GM19351 (cell line): Measurements from ENCODE around the gene RTCA.
"Not testable (repeated sequence)": the region's sequence is repeated elsewhere in the genome, so short reads cannot be mapped to it uniquely, and the experiment has no call there.

Experiments
- ATAC-seq: cut with Tn5 transposase; IDR thresholded peaks from one replicate; pipeline ENCODE4 v1.9.1; 2021; ENCODE audit warnings: mild to moderate bottlenecking, moderate library complexity; ENCODE audit not compliant: unreplicated experiment

RTCA gene

DNA sequence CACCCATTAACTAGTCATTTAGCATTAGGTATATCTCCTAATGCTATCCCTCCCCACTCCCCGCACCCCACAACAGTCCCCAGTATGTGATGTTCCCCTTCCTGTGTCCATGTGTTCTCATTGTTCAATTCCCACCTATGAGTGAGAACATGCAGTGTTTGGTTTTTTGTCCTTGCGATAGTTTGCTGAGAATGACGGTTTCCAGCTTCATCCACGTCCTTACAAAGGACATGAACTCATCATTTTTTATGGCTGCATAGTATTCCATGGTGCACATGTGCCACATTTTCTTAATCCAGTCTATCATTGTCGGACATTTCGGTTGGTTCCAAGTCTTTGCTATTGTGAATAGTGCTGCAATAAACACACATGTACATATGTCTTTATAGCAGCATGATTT is 7.6 kb upstream of the RTCA start:
- ATAC-seq: not testable (repeated sequence)

DNA sequence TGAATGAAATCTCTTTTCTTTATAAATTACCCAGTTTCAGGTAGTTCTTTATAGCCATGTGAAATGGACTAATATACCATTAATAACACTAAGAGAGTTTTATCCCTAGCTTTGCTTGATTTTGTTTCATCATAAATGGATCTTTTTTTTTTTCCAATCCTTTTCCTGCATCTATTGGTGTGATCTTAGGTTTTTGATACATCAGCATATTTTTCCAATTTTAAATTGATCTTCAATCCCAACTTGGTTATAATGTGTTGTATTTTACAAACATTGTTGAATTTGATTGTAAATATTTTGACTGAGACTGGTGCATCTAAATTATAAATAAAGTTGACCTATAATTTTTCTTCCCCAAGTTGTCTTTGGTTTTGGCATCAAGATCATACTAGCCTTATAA is 4.3 kb upstream of the RTCA start:
- no peak for ATAC-seq

DNA sequence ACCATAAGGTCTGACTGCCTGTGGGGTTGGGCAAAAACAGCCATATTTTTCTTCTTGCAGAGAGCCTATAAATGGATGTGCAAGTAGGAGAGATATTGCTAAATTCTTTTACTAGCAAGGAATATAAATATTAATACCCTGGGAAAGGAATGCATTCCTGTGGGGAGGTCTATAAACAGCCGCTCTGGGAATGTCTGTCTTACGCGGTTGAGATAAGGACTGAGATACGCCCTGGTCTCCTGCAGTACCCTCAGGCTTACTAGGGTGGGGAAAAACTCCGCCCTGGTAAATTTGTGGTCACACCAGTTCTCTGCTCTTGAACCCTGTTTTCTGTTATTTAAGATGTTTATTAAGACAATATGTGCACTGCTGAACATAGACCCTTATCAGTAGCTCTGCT is 1.9 kb upstream of the RTCA start:
- not testable (repeated sequence) for ATAC-seq

DNA sequence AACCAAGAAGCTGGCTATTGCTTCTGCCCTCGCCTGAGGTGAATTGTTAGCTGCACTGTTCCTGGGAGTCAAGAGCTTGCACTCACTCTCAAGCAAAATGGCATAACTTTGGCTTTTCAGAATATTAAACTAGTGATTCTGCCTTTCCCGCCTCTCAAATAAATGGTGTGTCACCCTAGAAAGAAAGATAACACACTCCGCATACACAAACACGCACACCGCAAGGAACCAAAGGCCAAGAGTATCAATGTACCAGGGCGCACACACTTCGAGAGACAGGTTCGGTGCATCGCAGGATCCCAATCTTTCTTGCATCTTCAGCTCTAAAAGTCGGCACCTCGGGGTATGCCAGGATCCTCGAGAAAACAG is 470 bp upstream of the RTCA start:
- ATAC-seq: peak; percentile 30

DNA sequence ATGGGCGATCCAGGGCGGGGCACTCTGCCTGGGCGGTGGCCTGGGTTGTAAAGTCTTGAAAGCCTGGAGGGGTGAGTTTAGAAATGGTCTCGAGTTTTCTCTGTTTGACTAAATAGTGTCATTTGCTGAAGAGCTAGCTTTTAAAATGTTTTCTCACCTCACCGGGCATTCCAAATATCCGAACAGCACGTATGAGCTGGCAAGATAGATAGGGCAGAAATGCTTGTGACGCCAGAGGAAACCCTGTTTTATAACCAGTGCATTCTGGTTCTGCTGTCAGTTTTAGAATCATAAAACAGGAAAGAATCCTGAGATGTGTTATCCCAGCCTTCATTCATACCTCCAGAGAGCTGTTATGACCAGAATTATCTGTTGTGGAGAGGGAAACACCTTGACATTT is 725 bp downstream of the RTCA start:
- peak; percentile 32 for ATAC-seq

DNA sequence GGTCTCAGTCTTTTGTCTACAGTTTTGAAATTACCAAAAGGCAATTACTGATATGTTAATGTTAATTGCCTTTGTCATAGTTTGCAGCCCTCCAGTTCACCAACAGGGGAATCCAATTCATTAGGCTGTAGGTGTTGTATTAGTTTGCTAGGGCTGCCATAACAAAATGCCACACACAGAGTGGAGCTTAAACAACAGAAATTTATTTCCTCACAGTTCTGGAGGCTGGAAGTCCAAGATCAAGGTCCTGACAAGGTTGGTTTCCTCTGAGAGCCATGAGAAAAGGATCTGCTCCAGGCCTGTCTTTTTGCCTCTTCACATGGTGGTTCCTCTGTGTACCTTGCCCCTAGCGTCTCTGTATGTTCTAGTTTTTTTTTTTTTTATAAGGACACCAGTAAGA is 1.3 kb downstream of the RTCA start:
- ATAC-seq: no peak

DNA sequence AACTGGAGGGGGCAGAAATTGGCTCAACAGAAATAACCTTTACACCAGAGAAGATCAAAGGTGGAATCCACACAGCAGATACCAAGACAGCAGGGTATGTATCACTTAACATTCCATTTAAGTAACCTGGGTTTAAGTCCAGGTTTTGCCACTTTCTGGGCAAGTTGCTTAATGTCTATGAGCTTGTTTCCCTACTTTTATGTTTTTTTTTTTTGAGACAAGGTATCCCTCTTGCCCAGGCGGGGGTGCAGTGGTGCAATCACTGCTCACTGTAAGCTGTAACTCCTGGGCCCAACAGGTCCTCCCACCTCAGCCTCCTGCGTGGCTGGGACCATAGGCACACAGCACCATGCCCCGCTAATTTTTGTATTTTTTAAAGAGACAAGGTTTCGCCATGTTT is 2.2 kb downstream of the RTCA start:
- no peak for ATAC-seq

DNA sequence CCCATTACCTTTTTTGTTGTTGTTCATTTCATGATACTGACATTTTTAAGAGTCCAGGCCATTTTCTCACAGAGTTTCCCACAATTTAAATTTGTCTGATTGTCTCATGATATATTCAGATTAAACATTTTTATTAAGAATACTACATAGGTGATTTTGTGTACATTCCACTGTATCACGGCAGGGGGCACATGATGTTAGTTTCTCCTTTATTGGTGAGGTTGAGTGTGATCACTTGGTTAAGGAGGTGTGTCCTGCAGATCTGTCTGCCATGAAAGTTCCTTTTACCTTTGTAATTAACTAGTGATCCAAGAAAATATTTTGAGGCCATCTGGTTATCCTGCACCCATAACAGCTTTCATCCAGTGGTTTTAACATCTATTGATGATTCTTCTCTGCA is 11.8 kb downstream of the RTCA start:
- ATAC-seq: no peak

DNA sequence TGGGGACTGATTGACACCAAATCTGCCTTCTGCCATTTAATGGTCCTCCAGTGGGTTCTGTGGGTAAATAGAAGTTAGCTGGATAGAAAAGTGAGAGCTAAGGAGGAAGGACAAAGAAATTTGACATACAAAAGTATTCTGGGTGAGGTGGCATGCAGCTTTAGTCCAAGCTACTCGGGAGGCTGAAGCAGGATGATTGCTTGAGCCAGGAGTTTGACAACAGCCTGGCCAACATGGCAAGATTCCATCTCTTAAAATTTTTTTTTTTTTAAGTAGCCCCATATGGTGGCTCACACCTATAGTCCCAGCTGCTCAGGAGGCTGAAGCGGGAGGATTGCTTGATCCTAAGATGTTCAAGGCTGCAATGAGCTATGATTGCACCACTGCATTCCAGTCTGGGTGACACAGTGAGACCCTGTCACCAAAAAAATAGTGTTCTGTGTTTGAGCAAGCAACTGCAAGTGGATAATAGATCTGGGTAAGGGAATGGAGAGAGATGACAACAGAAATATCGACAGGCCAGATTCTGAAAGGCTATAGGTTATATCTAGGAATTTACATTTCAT is 13.4 kb downstream of the RTCA start:
- no peak for ATAC-seq

DNA sequence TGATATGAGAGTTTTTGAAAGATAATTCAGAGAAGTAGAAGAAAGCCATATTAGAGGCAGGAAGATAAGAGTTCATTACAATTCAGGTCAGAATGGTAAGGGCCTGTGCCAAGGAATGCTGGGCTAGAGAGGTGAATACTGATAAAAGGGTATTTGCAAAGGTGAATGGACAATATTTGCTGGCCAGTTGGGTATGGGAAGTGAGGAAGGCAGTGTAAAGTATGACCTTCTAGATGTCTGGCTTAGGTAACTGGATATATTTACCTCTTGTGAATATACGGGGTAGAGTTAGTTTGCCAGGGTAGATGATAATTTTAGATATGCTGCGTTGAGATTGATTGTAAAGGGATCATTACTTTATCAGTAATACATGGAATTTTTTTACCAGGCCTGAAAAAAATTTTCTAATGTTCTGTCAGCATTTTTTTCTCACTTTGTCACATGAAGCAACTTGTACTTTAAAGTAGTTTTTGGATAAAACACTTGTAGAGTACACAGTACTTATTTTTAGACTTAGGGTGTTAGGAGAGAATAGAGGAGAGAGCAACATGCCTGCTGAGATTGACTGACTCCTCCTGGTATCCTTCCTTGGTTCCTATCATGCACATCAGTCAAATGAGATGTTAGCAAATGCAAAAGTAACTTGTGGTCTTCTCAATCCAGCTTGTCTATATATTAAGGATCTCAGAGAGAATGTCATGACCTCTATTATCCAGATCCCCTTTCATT is 14.1 kb downstream of the RTCA start:
- no peak for ATAC-seq

DNA sequence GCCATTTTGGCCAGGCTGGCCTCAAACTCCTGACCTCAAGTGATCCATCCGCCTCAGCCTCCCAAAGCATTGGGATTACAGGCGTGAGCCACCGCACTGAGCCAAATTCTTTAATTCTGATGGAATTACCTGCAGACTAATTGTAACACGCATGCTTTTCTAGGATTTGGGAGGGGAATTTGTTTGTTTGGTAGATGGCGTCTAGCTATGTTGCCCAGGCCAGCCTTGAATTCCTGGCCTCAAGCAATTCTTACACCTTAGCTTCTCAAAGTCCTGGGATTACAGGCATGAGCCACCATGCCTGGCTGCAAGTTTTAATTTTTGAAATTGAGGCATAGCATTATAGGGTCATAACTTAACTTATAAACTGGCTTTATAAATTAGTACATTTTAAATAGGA is 18.6 kb downstream of the RTCA start:
- no peak for ATAC-seq

DNA sequence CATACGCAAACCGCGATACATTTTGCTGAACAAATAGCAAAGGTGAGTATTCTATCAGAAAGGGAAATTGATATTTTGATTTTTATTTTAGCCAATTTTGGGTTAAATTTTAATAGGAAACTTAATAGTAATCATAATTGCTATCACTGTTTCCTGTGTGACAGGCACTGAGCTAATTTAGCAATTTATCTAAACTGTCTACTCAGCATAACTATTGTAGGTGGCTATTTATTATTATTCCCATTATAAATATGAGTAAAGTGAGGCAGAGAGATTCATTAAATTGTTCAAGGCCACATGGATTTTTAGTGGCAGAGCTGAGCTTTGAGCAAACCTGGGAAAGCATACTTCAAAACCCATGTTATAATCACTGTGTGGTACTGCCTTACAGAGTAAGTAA is 21.1 kb downstream of the RTCA start:
- no peak for ATAC-seq

DNA sequence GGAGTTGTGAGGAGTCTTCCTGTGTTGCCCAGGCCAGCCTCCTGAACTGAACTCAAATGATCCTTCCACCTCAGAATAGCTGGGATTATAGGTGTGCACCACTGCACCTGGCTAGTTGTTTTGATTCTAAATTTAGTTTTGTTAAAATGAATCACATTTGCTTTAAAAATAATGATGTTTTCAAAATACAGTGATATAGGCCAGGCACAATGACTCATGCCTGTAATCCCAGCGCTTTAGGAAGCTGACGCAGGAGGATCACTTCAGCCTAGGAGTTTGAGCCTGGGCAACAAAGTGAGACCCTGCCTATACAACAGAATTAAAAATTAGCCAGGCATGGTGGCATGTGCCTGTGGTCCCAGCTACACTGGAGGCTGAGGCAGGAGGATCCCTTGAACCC is 24.3 kb downstream of the RTCA start:
- ATAC-seq: no peak

DNA sequence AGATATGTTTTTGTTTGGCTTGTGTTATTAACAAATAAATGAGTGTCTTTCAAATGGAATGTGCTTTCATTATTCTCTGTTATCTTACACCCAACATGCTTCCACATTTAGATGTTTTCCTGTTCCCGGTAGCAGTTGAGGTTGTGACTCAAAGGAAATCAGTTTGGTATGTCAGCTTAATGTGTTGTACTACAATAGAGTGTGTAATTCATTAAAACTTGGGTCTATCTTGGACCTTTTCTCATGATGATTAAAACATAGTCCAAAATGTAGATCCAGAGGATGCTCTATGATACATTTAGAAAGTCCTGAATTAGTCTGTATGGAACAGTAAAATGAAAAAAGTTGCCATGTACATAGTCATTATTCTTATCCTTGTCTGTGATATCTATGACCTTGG is 26.7 kb downstream of the RTCA start:
- no peak for ATAC-seq

DNA sequence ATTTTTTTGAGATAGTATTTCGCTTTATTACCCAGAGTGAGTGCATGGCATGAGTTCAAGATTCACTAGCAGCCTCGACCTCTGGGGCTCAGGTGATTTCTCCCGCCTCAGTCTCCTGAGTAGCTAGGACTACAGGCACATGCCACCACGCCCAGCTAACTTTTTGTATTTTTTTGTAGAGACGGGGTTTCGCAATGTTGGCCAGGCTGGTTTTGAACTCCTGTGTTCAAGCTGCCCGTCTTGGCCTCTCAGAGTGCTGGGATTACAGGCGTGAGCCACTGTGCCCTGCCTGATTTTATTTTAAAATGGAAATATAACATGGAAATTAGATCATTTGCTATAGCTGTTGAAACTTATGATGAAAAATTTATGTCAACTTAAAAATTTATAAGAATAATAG is 30.1 kb downstream of the RTCA start:
- no peak for ATAC-seq

DNA sequence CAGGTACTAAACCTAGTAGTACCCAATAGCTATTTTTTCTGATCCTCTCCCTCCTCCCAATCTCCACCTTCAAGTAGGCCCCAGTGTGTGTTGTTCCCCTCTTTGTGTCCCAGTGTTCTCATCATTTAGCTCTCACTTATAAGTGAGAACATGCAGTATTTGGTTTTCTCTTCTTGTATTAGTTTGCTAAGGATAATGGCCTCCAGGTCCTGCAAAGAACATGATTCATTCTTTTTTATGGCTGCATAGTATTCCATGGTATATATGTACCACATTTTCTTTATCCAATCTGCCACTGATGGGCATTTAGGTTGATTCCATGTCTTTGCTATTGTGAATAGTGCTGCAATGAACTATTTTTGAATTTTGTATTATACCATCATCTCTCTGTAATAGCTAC is 31.0 kb downstream of the RTCA start:
- not testable (repeated sequence) for ATAC-seq

DNA sequence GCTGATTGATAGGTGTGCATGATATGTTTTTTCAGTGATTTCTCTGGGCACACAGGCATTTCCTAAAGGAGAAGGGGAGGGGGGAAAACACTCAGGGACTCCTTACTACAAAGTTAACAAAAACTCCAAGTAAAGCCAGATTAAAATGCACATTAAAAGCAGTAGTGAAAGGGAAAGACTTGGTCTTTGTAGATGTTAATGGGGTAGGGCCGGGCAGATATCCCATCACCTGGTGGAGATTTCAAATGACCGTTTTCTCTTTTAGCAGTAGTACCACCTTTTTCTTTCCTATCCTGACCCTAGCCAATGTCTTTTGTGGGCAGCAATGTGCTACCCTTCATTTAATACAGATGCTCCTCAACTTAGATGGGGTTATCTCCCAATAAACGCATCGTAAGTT is 32.5 kb downstream of the RTCA start:
- ATAC-seq: no peak

DNA sequence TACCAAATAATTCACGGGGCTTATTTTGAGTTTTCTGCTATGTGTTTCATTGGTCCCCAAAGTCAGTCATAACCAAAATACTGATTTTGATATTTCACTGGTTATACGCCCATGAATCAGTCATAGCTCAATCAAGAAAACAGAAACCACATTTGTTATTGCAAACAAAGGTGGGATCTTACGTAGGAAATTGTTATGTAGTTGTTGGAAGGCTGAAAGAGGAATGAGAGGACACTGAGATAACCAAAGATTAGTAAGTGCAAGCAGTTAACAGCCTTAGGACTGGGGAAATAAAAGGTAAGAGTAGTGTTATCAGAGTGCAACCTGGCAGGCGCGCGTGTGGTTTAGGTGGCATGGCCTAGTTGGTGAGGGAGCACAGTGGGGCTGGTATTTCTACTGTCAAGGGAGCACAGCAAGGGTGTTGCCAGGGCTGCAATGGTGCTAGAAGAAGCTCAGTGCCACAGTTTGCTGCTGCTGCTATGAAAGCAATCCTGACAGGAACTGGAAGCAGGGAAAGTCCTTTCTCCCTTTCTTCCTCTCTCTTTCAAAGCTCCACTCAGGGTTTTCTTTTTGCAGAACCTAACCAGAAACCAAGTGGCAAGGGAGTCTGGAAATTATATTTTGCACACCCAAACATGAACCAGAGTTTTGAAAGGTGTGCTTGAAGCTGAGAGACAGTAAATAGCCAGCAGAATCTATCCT is 33.7 kb downstream of the RTCA start:
- no peak for ATAC-seq

DNA sequence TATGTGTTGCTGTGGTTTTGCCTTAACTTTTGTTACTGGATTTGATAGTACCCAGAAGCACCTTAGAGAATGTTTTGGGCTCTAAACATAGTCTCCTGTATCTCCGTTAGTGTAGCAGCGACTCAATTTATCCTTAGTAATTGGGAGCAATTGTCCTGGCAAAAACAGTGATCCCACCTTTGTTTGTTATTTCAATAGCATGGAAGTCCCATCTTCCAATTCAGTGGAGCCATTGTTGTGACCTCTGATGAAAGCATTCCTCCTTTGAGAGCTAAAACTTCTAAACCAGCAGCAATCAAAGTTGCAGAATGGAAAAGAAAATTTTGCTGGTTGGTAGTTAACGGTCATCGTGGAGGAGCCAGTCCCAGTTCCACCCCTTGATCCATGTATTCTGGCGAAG is 34.7 kb downstream of the RTCA start:
- ATAC-seq: no peak

DNA sequence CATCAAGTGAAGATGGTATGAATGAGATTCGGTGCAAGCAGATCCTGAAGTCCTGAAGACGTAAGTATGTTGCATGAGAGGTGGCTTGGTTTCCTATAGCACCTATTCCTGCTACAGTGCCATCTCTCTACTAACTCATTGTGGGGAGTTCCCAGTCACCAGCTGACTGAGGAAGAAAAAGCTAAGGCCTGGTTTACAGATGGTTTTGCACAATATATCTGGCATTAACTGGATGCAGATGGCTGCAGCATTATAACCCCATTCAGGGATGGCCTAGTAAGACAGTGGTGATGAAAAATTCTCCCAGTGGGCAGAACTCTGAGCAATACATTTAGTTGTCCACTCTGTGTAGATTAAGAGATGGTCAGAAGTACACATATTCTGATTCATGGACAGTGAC is 36.7 kb downstream of the RTCA start:
- no peak for ATAC-seq

DNA sequence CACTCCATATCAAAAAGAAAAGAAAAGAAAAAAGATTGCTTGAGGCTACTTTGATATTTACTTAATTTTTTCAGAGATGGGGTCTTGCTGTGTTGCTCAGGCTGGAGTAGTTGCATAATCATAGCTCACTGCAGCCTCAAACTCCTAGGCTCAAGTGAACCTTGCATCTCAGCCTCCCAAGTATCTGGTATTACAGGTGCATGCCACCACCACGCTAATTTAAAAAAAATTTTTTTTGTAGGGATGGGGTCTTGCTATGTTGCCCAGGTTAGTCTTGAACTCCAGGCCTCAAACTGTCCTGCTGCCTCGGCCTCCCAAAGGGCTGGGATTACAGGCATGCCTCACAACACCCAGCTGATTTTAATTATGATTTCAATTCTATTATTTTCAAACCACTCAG is 38.2 kb downstream of the RTCA start:
- ATAC-seq: no peak

DNA sequence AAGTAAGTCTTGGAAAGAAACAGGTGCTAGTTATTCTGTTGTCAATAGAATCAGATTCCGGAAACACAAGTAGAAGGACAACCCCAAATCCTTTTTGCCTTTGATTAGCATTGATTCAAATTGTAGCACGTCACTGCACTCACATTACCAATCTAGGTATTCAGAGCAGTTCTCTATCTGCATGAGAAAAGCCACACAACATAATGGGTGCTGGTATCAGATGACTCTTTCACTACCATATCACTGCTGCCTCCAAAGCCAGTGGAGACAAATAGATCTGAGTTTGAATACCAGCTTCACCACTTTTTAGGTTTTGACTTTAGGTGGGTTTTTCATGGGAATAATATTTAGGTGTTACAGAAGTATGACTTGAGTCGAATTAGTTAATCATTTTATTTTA is 38.9 kb downstream of the RTCA start:
- ATAC-seq: no peak

DNA sequence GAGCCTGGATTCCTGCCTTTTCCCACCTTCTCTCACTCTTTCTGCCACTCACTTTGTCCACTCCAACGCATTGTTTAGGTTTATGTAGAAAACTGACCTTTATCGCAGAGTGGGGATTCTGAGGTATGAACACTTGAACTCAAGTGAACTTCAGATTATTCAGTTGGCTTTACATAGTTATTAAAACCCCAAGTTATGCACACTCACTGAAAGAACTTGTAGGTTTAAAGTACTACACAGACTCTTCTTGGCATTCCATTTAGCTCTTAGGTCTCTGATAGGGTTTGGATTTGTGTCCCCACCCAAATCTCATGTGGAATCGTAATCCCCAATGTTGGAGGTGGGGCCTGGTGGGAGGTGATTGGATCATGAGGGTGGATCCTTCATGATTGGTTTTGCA is 39.9 kb downstream of the RTCA start:
- ATAC-seq: no peak
